ENCODE measurements around the gene SPAG17.

GRCh38 chr1:118043624-118044023 is 141.4 kb downstream of the SPAG17 start:
- no peak for TF ChIP-seq USF2 (IDR thresholded peaks at IDR 0.05; ENCODE audit: borderline replicate concordance, low read depth, low read length)
- TF ChIP-seq, protein P1, sequence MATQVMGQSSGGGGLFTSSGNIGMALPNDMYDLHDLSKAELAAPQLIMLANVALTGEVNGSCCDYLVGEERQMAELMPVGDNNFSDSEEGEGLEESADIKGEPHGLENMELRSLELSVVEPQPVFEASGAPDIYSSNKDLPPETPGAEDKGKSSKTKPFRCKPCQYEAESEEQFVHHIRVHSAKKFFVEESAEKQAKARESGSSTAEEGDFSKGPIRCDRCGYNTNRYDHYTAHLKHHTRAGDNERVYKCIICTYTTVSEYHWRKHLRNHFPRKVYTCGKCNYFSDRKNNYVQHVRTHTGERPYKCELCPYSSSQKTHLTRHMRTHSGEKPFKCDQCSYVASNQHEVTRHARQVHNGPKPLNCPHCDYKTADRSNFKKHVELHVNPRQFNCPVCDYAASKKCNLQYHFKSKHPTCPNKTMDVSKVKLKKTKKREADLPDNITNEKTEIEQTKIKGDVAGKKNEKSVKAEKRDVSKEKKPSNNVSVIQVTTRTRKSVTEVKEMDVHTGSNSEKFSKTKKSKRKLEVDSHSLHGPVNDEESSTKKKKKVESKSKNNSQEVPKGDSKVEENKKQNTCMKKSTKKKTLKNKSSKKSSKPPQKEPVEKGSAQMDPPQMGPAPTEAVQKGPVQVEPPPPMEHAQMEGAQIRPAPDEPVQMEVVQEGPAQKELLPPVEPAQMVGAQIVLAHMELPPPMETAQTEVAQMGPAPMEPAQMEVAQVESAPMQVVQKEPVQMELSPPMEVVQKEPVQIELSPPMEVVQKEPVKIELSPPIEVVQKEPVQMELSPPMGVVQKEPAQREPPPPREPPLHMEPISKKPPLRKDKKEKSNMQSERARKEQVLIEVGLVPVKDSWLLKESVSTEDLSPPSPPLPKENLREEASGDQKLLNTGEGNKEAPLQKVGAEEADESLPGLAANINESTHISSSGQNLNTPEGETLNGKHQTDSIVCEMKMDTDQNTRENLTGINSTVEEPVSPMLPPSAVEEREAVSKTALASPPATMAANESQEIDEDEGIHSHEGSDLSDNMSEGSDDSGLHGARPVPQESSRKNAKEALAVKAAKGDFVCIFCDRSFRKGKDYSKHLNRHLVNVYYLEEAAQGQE (IDR thresholded peaks at IDR 0.05; ENCODE audit: low read depth, low read length) = no peak
- no peak for TF ChIP-seq NRF1 (IDR thresholded peaks at IDR 0.05; ENCODE audit: low read depth, low read length)
- TF ChIP-seq, protein P2, sequence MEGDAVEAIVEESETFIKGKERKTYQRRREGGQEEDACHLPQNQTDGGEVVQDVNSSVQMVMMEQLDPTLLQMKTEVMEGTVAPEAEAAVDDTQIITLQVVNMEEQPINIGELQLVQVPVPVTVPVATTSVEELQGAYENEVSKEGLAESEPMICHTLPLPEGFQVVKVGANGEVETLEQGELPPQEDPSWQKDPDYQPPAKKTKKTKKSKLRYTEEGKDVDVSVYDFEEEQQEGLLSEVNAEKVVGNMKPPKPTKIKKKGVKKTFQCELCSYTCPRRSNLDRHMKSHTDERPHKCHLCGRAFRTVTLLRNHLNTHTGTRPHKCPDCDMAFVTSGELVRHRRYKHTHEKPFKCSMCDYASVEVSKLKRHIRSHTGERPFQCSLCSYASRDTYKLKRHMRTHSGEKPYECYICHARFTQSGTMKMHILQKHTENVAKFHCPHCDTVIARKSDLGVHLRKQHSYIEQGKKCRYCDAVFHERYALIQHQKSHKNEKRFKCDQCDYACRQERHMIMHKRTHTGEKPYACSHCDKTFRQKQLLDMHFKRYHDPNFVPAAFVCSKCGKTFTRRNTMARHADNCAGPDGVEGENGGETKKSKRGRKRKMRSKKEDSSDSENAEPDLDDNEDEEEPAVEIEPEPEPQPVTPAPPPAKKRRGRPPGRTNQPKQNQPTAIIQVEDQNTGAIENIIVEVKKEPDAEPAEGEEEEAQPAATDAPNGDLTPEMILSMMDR (IDR thresholded peaks at IDR 0.05) = no peak
